Activated naive CD8-positive, alpha-beta T cell treated with anti-CD3 and anti-CD28 coated beads for 36 hours (primary cell): ENCODE data around the gene HDHD3. TPM values are rescaled to one million over a fixed set of nuclear protein-coding genes. Genes with fewer than 3 reads are reported as not detected.

Experiments used
- DNase-seq: peaks from one replicate; pipeline ENCODE4 v3.0.0; 2021
- H3K27ac Mint-ChIP-seq: one replicate; pipeline ENCODE4 v1.8.0; 2022; ENCODE audit warnings: mild to moderate bottlenecking, moderate library complexity, mixed read lengths
- H3K27me3 Mint-ChIP-seq: one replicate; pipeline ENCODE4 v1.8.0; 2022; ENCODE audit warnings: mild to moderate bottlenecking, mixed read lengths
- H3K36me3 Mint-ChIP-seq: one replicate; pipeline ENCODE4 v1.8.0; 2021; ENCODE audit warnings: mild to moderate bottlenecking, mixed read lengths
- H3K4me1 Mint-ChIP-seq: one replicate; pipeline ENCODE4 v1.8.0; 2021; ENCODE audit warnings: mixed read lengths
- H3K4me3 Mint-ChIP-seq: one replicate; pipeline ENCODE4 v1.8.0; 2022; ENCODE audit warnings: mild to moderate bottlenecking, moderate library complexity, mixed read lengths
- H3K9me3 Mint-ChIP-seq: one replicate; pipeline ENCODE4 v1.8.0; 2022; ENCODE audit warnings: mixed read lengths
- total RNA-seq, 2 experiments: library from RNA; stranded (reverse); gene quantifications; one replicate each; pipeline ENCODE4 v1.2.3, GENCODE V29; 2021

HDHD3 gene
- total RNA-seq, 2 experiments from 2014 or later: 12.2 to 14.4 TPM

- Mint-ChIP-seq H3K27me3 (no peaks in the 10 kb centered on the region), H3K36me3 (peaks cover 2% of the 10 kb centered on the region), H3K4me3 (no peak overlapping the region), H3K27ac (no peak overlapping the region), H3K4me1 (peaks cover 7% of the 10 kb centered on the region), H3K9me3 (no peaks in the 10 kb centered on the region)
- no peak for DNase-seq
These were observed 16.4 kb downstream of the HDHD3 start for GRCh38 chr9:113360242-113360842.

- no peak overlapping the region for H3K27ac Mint-ChIP-seq
- peaks cover 7% of the 10 kb centered on the region for H3K4me1 Mint-ChIP-seq
- H3K9me3 Mint-ChIP-seq: no peaks in the 10 kb centered on the region
- no peak for DNase-seq
- H3K27me3 Mint-ChIP-seq: no peaks in the 10 kb centered on the region
- peaks cover 2% of the 10 kb centered on the region for H3K36me3 Mint-ChIP-seq
- H3K4me3 Mint-ChIP-seq: no peak overlapping the region
These were observed 17.4 kb downstream of the HDHD3 start for GRCh38 chr9:113359385-113359784.

- H3K27me3 Mint-ChIP-seq: peaks cover 4% of the 10 kb centered on the region
These were observed 20.0 kb downstream of the HDHD3 start for GRCh38 chr9:113356686-113357292.

GRCh38 chr9:113355040-113355596, 21.7 kb downstream of the HDHD3 start:
- peaks cover 4% of the 10 kb centered on the region for H3K27me3 Mint-ChIP-seq
- no peak for DNase-seq
- H3K27ac Mint-ChIP-seq: no peak overlapping the region
- H3K4me1 Mint-ChIP-seq: peaks cover 26% of the 10 kb centered on the region
- H3K36me3 Mint-ChIP-seq: peaks cover 6% of the 10 kb centered on the region
- no peaks in the 10 kb centered on the region for H3K9me3 Mint-ChIP-seq
- H3K4me3 Mint-ChIP-seq: no peak overlapping the region

More at GRCh38 chr9:113356686-113357292, 20.0 kb downstream of the HDHD3 start:
- no peak for DNase-seq
- Mint-ChIP-seq H3K27ac (no peak overlapping the region), H3K4me1 (peaks cover 16% of the 10 kb centered on the region), H3K9me3 (no peaks in the 10 kb centered on the region), H3K4me3 (no peak overlapping the region), H3K36me3 (peaks cover 6% of the 10 kb centered on the region)

GRCh38 chr9:113352411-113352810, 24.4 kb downstream of the HDHD3 start:
- H3K27me3 Mint-ChIP-seq: peaks cover 7% of the 10 kb centered on the region
- H3K4me1 Mint-ChIP-seq: peaks cover 38% of the 10 kb centered on the region
- DNase-seq: no peak
- H3K27ac Mint-ChIP-seq: no peak overlapping the region
- H3K4me3 Mint-ChIP-seq: no peak overlapping the region
- H3K36me3 Mint-ChIP-seq: peaks cover 4% of the 10 kb centered on the region
- H3K9me3 Mint-ChIP-seq: no peaks in the 10 kb centered on the region

GRCh38 chr9:113352006-113352405, 24.8 kb downstream of the HDHD3 start:
- peaks cover 4% of the 10 kb centered on the region for H3K36me3 Mint-ChIP-seq
- peaks cover 7% of the 10 kb centered on the region for H3K27me3 Mint-ChIP-seq
- peak overlapping the region; percentile 49 for H3K27ac Mint-ChIP-seq
- H3K4me1 Mint-ChIP-seq: peaks cover 42% of the 10 kb centered on the region
- DNase-seq: no peak
- no peak overlapping the region for H3K4me3 Mint-ChIP-seq
- no peaks in the 10 kb centered on the region for H3K9me3 Mint-ChIP-seq

GRCh38 chr9:113350937-113351336, 25.8 kb downstream of the HDHD3 start:
- DNase-seq: peak; percentile 77
- H3K36me3 Mint-ChIP-seq: peaks cover 4% of the 10 kb centered on the region
- H3K27ac Mint-ChIP-seq: peak overlapping the region; percentile 87
- peak overlapping the region; percentile 83 for H3K4me3 Mint-ChIP-seq
- peaks cover 7% of the 10 kb centered on the region for H3K27me3 Mint-ChIP-seq
- H3K9me3 Mint-ChIP-seq: no peaks in the 10 kb centered on the region
- H3K4me1 Mint-ChIP-seq: peaks cover 43% of the 10 kb centered on the region

GRCh38 chr9:113350107-113350661, 26.6 kb downstream of the HDHD3 start:
- Mint-ChIP-seq H3K4me1 (peaks cover 50% of the 10 kb centered on the region), H3K27me3 (peaks cover 7% of the 10 kb centered on the region), H3K9me3 (no peaks in the 10 kb centered on the region), H3K27ac (peak overlapping the region; percentile 87), H3K36me3 (peaks cover 4% of the 10 kb centered on the region), H3K4me3 (peak overlapping the region; percentile 83)
- peak; percentile 42 for DNase-seq

- H3K4me1 Mint-ChIP-seq: peaks cover 54% of the 10 kb centered on the region
- H3K27ac Mint-ChIP-seq: peak within 1 kb of the TSS; percentile 87
- no peaks in the 10 kb centered on the region for H3K9me3 Mint-ChIP-seq
- peak; percentile 64 for DNase-seq
- H3K36me3 Mint-ChIP-seq: peaks cover 4% of the 10 kb centered on the region
- H3K27me3 Mint-ChIP-seq: peaks cover 7% of the 10 kb centered on the region
- peak within 1 kb of the TSS; percentile 83 for H3K4me3 Mint-ChIP-seq
These were observed 27.2 kb downstream of the HDHD3 start, which contains the start of gene BSPRY for GRCh38 chr9:113349445-113350094. TSS of gene BSPRY (plus strand) at chr9:113349541. CDS start at chr9:113349580, 39 bp downstream.

- Mint-ChIP-seq H3K9me3 (no peaks in the 10 kb centered on the region), H3K36me3 (peaks cover 4% of the 10 kb centered on the region), H3K4me3 (peak overlapping the region; percentile 75), H3K27me3 (peaks cover 7% of the 10 kb centered on the region), H3K4me1 (peaks cover 54% of the 10 kb centered on the region), H3K27ac (no peak overlapping the region)
- no peak for DNase-seq
These were observed 27.7 kb downstream of the HDHD3 start for GRCh38 chr9:113349066-113349444.

GRCh38 chr9:113348437-113348836, 28.3 kb downstream of the HDHD3 start:
- DNase-seq: no peak
- Mint-ChIP-seq H3K36me3 (peaks cover 4% of the 10 kb centered on the region), H3K4me1 (peaks cover 59% of the 10 kb centered on the region), H3K9me3 (no peaks in the 10 kb centered on the region), H3K27me3 (peaks cover 7% of the 10 kb centered on the region), H3K4me3 (no peak overlapping the region), H3K27ac (no peak overlapping the region)

- H3K36me3 Mint-ChIP-seq: no peaks in the 10 kb centered on the region
- H3K9me3 Mint-ChIP-seq: peaks cover 2% of the 10 kb centered on the region
- H3K4me3 Mint-ChIP-seq: no peak overlapping the region
- H3K27ac Mint-ChIP-seq: peak overlapping the region; percentile 18
- H3K4me1 Mint-ChIP-seq: peaks cover 61% of the 10 kb centered on the region
- DNase-seq: no peak
- H3K27me3 Mint-ChIP-seq: peaks cover 3% of the 10 kb centered on the region
These were observed 31.1 kb downstream of the HDHD3 start for GRCh38 chr9:113345671-113346070.

GRCh38 chr9:113345190-113345589, 31.6 kb downstream of the HDHD3 start:
- Mint-ChIP-seq H3K9me3 (peaks cover 2% of the 10 kb centered on the region), H3K27ac (no peak overlapping the region), H3K4me3 (no peak overlapping the region), H3K36me3 (no peaks in the 10 kb centered on the region), H3K27me3 (peaks cover 3% of the 10 kb centered on the region), H3K4me1 (peaks cover 58% of the 10 kb centered on the region)
- no peak for DNase-seq

- H3K27ac Mint-ChIP-seq: peak overlapping the region; percentile 40
- H3K4me1 Mint-ChIP-seq: peaks cover 56% of the 10 kb centered on the region
These were observed 33.0 kb downstream of the HDHD3 start for GRCh38 chr9:113343732-113344231.

More at GRCh38 chr9:113343732-113344231, 33.0 kb downstream of the HDHD3 start:
- H3K36me3 Mint-ChIP-seq: no peaks in the 10 kb centered on the region
- peaks cover 5% of the 10 kb centered on the region for H3K27me3 Mint-ChIP-seq
- peak; percentile 43 for DNase-seq
- H3K4me3 Mint-ChIP-seq: no peak overlapping the region
- peaks cover 2% of the 10 kb centered on the region for H3K9me3 Mint-ChIP-seq
